Brain microvascular endothelial cell (primary cell): Measurements from ENCODE around the gene GALR2.

Experiments
- DNase-seq: peaks from one replicate; pipeline ENCODE4 v3.0.0-alpha.2; 2020
- H3K27ac ChIP-seq: fragments of 250-450 bp; sonication (Bioruptor Pico); 2 replicates; pipeline ENCODE4 v1.5.1; 2020; ENCODE audit warnings: mild to moderate bottlenecking, moderate library complexity
- H3K27me3 ChIP-seq: fragments of 250-450 bp; sonication (Bioruptor Pico); replicated peaks from 2 replicates; pipeline ENCODE4 v1.5.1; 2020; ENCODE audit warnings: mild to moderate bottlenecking
- H3K36me3 ChIP-seq: fragments of 250-450 bp; sonication (Bioruptor Pico); replicated peaks from 2 replicates; pipeline ENCODE4 v1.5.1; 2020; ENCODE audit warnings: mild to moderate bottlenecking
- H3K4me3 ChIP-seq: 2 replicates; pipeline ENCODE4 v1.5.1; 2011; ENCODE audit warnings: low read depth, mild to moderate bottlenecking, control low read depth, low read length, moderate library complexity
- in situ Hi-C: cut with HindIII; loops from 2 replicates; pipeline ENCODE4 v1.10.0; 2017; ENCODE audit warnings: low sequenced_read_pairs, low pct_ligation_motif_present
- TF ChIP-seq, protein P1 (sequence below): IDR thresholded peaks from 2 replicates; pipeline ENCODE4 v1.5.1; 2011; ENCODE audit warnings: low read depth, mild to moderate bottlenecking, moderate library complexity, low read length, control low read depth, inconsistent platforms; ENCODE audit errors: missing control alignments

The GALR2 gene

DNA sequence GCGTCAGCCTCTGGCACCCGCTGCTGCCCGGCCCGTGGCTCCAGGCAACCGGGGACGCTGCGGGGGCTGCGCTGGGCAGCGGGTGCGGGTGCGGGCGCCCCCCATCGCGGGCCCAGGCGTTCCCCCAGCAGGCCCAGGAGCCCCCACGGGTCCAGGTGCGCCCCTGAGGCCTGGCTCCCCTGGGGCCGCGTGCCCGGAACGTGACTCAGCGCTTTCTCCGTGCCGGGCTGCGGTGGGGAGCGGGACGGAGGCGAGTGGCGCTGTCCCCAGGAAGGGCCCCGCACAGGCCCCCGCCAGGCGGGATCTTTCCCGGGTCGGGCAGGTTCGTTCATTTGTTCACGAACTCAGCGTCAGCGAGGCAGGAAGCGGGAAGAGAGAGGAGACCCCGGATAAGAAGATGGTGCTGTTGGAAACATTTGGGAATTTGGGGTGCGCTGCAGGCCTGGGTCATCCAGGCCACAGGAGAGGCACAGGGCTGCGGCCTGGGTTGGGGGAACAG is 47.4 kb downstream of the GALR2 start:
- in situ Hi-C loops: no loop called here
- DNase-seq: no peak
- Histone ChIP-seq H3K36me3 (no peaks in the 10 kb centered on the region), H3K27ac (no peak overlapping the region), H3K4me3 (peak overlapping the region; percentile 41), H3K27me3 (no peaks in the 10 kb centered on the region)
- TF ChIP-seq, protein P1, sequence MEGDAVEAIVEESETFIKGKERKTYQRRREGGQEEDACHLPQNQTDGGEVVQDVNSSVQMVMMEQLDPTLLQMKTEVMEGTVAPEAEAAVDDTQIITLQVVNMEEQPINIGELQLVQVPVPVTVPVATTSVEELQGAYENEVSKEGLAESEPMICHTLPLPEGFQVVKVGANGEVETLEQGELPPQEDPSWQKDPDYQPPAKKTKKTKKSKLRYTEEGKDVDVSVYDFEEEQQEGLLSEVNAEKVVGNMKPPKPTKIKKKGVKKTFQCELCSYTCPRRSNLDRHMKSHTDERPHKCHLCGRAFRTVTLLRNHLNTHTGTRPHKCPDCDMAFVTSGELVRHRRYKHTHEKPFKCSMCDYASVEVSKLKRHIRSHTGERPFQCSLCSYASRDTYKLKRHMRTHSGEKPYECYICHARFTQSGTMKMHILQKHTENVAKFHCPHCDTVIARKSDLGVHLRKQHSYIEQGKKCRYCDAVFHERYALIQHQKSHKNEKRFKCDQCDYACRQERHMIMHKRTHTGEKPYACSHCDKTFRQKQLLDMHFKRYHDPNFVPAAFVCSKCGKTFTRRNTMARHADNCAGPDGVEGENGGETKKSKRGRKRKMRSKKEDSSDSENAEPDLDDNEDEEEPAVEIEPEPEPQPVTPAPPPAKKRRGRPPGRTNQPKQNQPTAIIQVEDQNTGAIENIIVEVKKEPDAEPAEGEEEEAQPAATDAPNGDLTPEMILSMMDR: no peak

DNA sequence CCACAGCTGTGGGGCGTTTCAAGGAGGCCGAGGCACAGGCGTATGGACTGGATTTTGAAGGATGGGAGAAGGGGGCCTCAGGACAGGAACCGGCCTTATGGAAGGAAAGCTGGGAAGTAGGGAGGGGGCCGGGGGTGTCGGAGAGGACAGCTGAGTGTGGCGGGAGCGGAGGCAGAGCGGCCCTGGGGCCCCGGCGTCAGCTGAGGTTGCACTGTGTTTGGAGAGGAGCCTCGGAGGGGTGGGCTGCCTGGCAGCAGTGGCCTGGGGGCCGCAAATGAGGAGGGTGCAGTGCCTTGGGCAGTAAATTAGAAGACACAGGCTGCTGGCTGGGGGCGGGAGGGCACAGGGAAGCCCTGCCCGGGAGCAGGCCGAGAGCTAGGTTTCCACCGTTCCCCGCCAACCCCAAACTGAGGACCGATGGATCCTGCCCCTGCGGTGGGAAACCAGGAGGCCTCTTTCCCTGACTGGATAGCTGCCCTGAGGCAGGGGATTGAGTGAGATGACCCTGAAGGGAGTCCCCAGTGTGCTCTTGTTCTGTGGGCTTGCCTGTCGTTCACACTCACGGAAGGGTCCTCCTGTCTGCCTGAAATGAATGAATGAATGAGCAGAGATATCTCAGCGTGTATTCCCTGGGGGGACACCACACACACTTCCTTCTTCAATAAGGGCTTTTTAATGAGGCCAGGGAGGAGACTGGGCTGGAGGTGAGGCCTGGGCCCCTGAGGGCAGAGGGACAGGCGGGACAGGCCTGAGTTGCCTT is 48.0 kb downstream of the GALR2 start:
- H3K27me3 ChIP-seq: no peaks in the 10 kb centered on the region
- H3K27ac ChIP-seq: no peak overlapping the region
- no peak for DNase-seq
- H3K36me3 ChIP-seq: no peaks in the 10 kb centered on the region
- TF ChIP-seq, protein P1: no peak
- no peak overlapping the region for H3K4me3 ChIP-seq
- in situ Hi-C loops: no loop called here

DNA sequence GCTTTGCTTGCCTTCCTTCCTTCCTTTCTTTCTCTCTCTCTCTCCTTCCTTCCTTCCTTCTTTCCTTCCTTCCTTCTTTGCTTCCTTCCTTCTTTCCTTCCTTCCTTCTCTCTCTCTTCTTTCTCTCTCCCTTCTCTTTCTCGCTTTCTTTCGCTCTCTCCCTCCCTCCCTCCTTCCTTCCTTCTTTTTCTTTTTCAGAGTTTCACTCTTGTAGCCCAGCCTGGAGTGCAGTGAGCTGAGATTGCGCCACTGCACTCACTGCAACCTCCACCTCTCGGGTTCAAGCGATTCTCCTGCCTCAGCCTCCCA is 48.6 kb downstream of the GALR2 start:
- Histone ChIP-seq H3K4me3 (no peak overlapping the region), H3K27ac (no peak overlapping the region), H3K27me3 (no peaks in the 10 kb centered on the region), H3K36me3 (no peaks in the 10 kb centered on the region)
- in situ Hi-C loops: no loop called here
- TF ChIP-seq, protein P1: no peak
- no peak for DNase-seq

DNA sequence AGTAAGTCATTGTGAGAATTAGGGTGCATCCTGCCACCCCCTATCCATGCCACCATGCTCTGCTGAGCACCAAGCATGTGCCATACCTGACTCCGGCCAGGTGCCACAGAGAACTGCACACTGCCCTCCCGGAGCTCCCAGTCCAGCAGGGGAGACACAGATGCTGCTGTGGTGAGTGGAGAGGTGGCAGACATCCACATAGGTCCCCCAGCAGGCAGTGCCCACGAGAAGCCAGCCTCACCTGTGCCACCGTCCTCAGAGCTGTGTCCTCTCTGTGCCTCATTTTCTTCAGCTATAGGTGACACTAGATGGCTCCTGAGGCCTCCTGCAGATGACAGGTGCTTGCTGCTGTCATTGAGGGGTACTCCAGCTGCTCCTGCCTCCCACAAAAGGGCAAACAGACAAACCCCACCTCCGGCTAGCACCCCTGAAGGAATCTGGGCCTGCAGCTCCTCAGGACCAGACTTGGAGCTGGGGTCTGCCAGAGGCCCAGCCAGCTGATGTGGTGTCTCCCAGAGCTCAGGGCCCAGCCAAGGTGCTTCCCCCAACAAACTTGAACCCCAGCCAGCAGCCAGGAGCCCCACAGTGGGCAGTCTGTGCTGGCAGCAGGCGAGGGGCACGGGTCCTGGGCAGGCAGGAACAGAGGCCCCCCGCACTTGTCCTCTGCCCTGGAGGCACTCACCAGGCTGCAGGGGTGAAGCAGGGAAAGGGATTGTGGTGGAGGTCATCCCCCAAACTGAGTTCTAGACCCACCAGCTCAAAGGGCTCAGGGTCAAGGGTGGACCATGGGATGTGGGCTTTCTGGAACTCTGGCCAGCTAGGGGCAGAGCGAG is 49.4 kb downstream of the GALR2 start:
- H3K36me3 ChIP-seq: no peaks in the 10 kb centered on the region
- no peaks in the 10 kb centered on the region for H3K27me3 ChIP-seq
- in situ Hi-C loops: no loop called here
- TF ChIP-seq, protein P1: no peak
- H3K27ac ChIP-seq: no peak overlapping the region
- H3K4me3 ChIP-seq: no peak overlapping the region
- no peak for DNase-seq

DNA sequence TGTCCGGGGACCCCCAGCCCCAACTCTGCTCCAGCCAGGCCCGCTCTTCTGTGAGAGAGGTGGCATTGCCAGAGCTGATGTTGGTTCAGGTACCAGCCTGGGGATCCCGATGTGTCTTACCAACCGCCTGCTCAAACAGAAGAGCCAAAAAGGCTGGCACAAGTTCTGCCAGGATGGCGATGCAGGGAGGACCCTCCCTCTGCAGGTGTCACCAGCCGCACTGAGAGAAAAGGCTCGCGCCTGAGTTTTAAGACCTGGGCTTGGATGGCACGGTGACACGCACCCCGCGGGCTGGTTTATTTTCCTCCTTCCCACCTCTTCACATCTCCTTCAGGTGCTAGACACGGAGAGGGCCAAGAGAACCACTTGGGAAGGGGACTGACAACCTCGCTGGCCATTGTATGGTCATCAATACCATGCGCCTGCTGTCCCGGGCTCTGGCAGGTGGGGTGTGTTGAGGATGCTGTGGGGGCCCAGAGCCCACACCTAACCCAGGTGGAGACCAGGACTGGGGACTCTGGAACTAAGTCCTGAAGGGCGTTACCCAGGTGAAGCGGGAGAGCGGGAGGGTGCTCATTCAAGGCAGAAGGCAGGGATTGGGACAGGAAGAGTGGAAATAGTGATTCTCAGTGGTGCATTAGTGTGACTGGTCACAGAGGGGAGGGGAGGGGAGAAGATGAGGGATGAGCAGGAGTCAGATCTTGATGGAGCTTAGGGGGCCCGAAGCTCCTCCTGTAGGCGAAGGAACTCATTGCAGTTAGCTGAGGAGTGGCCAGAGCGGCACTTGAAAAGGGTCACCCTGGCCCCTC is 50.2 kb downstream of the GALR2 start:
- Histone ChIP-seq H3K27ac (no peak overlapping the region), H3K4me3 (no peak overlapping the region), H3K36me3 (no peaks in the 10 kb centered on the region), H3K27me3 (no peaks in the 10 kb centered on the region)
- DNase-seq: no peak
- TF ChIP-seq, protein P1: peak; percentile 59
- in situ Hi-C loops: no loop called here
